Tibial nerve (tissue), 4 donors: ENCODE results near the gene SLC35E1.
"Not testable (repeated sequence)": the region's sequence is repeated elsewhere in the genome, so short reads cannot be mapped to it uniquely, and the experiment has no call there.

Experiments used
- EP300 ChIP-seq, 2 donors: sonication (generic); formaldehyde crosslinking; IDR thresholded peaks; one replicate each; pipeline ENCODE4 v1.6.1; 2017; ENCODE audit warnings: antibody characterized with exemption in 2 of 2, mild to moderate bottlenecking in 1 of 2
- POLR2A ChIP-seq, 2 donors: fragments of 450-650 bp; IDR thresholded peaks; one replicate each; pipeline ENCODE4 v1.6.1; 2017; ENCODE audit warnings: antibody characterized with exemption in 2 of 2, mild to moderate bottlenecking in 2 of 2, moderate library complexity in 2 of 2
- TF ChIP-seq, protein P1 (sequence below), 5 experiments: fragments of 200-600 bp in 3 of 5; fragments of 450-650 bp in 2 of 5; sonication (generic) in 3 of 5; IDR thresholded peaks; one replicate each; pipeline ENCODE4 v1.5.1; 2016 to 2019; ENCODE audit warnings: antibody characterized with exemption in 5 of 5, mild to moderate bottlenecking in 3 of 5, moderate library complexity in 2 of 5

DNA sequence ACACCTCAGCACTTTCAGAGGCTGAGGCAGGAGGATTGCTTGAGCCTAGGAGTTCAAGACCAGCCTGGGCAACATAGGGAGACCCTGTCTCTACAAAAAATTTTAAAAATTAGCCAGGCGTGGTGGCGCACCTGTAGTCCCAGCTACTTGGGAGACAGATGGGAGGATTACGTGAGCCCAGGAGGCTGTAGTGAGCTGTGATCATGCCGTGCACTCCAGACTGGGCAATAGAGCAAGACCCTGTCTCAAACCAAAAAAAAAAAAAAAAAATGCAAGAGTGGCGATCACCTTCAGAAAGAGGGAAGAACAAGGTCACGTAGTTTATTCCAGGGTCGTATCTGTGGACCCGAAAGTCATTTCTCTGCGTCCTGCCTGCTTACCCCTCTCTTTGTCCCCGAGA, 59.6 kb downstream of the SLC35E1 start:
- TF ChIP-seq POLR2A, EP300 (IDR thresholded peaks at IDR 0.05): not testable (repeated sequence)
- TF ChIP-seq, protein P1, sequence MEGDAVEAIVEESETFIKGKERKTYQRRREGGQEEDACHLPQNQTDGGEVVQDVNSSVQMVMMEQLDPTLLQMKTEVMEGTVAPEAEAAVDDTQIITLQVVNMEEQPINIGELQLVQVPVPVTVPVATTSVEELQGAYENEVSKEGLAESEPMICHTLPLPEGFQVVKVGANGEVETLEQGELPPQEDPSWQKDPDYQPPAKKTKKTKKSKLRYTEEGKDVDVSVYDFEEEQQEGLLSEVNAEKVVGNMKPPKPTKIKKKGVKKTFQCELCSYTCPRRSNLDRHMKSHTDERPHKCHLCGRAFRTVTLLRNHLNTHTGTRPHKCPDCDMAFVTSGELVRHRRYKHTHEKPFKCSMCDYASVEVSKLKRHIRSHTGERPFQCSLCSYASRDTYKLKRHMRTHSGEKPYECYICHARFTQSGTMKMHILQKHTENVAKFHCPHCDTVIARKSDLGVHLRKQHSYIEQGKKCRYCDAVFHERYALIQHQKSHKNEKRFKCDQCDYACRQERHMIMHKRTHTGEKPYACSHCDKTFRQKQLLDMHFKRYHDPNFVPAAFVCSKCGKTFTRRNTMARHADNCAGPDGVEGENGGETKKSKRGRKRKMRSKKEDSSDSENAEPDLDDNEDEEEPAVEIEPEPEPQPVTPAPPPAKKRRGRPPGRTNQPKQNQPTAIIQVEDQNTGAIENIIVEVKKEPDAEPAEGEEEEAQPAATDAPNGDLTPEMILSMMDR (IDR thresholded peaks at IDR 0.05), result not testable (repeated sequence)
